ENCODE results near the gene TENM3. TPM values are rescaled to one million over a fixed set of nuclear protein-coding genes. Genes with fewer than 3 reads are reported as not detected.

TENM3 gene
- total RNA-seq, 1 donor from 2014 or later: 124 TPM

DNA sequence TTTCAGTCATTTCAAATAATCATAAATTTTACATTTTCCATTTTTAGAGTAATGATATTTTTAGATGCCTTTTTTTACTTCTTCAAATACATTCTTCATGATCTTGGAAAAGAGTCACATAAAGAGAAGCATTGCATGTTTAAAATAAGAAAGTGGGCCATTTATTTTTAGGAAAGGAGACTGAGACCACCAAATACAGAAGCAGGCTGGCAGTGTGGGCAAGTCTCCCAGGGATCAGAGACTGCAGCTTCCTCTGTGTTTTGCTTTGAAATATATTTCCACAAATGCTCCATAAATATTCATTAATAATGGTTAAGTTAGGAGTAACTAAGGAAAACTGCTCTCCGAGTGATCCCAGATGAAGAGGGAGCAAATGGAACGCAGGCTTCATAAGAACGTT, 397.3 kb downstream of the TENM3 start:
- Mint-ChIP-seq H3K9me3 (ENCODE audit: unreplicated experiment) (no peaks in the 10 kb centered on the region), H3K36me3 (ENCODE audit: unreplicated experiment) (peaks cover 6% of the 10 kb centered on the region), H3K4me1 (ENCODE audit: low read depth, unreplicated experiment) (peaks cover 7% of the 10 kb centered on the region), H3K27me3 (ENCODE audit: unreplicated experiment) (no peaks in the 10 kb centered on the region), H3K4me3 (ENCODE audit: unreplicated experiment) (no peak overlapping the region), H3K27ac (ENCODE audit: unreplicated experiment) (no peak overlapping the region)
- TF ChIP-seq, protein P1, sequence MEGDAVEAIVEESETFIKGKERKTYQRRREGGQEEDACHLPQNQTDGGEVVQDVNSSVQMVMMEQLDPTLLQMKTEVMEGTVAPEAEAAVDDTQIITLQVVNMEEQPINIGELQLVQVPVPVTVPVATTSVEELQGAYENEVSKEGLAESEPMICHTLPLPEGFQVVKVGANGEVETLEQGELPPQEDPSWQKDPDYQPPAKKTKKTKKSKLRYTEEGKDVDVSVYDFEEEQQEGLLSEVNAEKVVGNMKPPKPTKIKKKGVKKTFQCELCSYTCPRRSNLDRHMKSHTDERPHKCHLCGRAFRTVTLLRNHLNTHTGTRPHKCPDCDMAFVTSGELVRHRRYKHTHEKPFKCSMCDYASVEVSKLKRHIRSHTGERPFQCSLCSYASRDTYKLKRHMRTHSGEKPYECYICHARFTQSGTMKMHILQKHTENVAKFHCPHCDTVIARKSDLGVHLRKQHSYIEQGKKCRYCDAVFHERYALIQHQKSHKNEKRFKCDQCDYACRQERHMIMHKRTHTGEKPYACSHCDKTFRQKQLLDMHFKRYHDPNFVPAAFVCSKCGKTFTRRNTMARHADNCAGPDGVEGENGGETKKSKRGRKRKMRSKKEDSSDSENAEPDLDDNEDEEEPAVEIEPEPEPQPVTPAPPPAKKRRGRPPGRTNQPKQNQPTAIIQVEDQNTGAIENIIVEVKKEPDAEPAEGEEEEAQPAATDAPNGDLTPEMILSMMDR (IDR thresholded peaks at IDR 0.05; ENCODE audit: partially characterized antibody, unreplicated experiment): no peak
- DNase-seq: no peak

DNA sequence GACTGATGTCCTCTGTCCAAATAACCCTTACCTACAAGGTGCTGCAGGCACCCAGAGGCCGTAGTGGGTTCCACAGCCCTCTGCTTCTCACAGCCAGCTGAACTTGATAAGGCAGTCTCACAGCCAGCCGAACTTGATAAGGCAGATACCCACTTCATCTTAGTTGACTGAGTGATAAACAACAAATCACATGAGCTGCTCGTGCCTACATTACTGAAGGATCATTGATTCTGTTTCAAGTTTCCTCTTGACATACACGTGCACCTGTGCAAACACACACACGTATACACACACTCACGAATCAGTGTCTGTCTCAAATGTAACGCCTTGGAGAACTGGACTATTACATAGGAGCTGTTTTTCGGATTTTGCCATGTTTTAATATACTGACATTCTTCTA, 397.7 kb downstream of the TENM3 start:
- peaks cover 7% of the 10 kb centered on the region for H3K4me1 Mint-ChIP-seq (ENCODE audit: low read depth, unreplicated experiment)

DNA sequence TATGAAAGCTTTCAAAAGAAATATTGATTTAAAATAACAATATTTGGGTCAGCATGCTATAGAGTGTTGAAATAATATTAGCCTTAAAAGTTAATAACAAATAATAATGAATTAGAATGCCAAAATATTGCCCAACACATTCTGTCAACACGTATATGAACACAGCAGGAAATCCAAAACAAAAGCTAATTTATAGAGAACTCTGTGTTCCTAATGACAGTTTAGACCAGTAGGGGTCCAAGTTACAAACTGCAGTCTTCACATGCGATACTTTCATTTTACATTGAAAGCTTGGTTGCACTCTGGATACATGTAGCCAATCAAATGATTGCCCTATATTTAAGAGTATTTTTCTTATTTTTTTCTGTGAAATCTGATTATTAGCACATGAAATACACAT, 399.6 kb downstream of the TENM3 start:
- H3K27me3 Mint-ChIP-seq (ENCODE audit: unreplicated experiment): no peaks in the 10 kb centered on the region
- no peak overlapping the region for H3K27ac Mint-ChIP-seq (ENCODE audit: unreplicated experiment)
- DNase-seq: no peak
- H3K36me3 Mint-ChIP-seq (ENCODE audit: unreplicated experiment): peaks cover 14% of the 10 kb centered on the region
- TF ChIP-seq, protein P1 (IDR thresholded peaks at IDR 0.05; ENCODE audit: partially characterized antibody, unreplicated experiment): peak; percentile 23
- no peak overlapping the region for H3K4me3 Mint-ChIP-seq (ENCODE audit: unreplicated experiment)
- H3K9me3 Mint-ChIP-seq (ENCODE audit: unreplicated experiment): no peaks in the 10 kb centered on the region
- peaks cover 7% of the 10 kb centered on the region for H3K4me1 Mint-ChIP-seq (ENCODE audit: low read depth, unreplicated experiment)

More for the DNA sequence above, 397.7 kb downstream of the TENM3 start:
- peaks cover 10% of the 10 kb centered on the region for H3K36me3 Mint-ChIP-seq (ENCODE audit: unreplicated experiment)
- no peaks in the 10 kb centered on the region for H3K27me3 Mint-ChIP-seq (ENCODE audit: unreplicated experiment)
- TF ChIP-seq, protein P1 (IDR thresholded peaks at IDR 0.05; ENCODE audit: partially characterized antibody, unreplicated experiment): no peak
- H3K27ac Mint-ChIP-seq (ENCODE audit: unreplicated experiment): no peak overlapping the region
- no peak overlapping the region for H3K4me3 Mint-ChIP-seq (ENCODE audit: unreplicated experiment)
- no peaks in the 10 kb centered on the region for H3K9me3 Mint-ChIP-seq (ENCODE audit: unreplicated experiment)
- DNase-seq: no peak

GRCh38 chr4:182643801-182644682, 400.8 kb downstream of the TENM3 start:
- Mint-ChIP-seq H3K27ac (ENCODE audit: unreplicated experiment) (no peak overlapping the region), H3K9me3 (ENCODE audit: unreplicated experiment) (no peaks in the 10 kb centered on the region), H3K4me1 (ENCODE audit: low read depth, unreplicated experiment) (peaks cover 4% of the 10 kb centered on the region)

GRCh38 chr4:182644683-182645050, 401.5 kb downstream of the TENM3 start:
- no peak for DNase-seq
- Mint-ChIP-seq H3K36me3 (ENCODE audit: unreplicated experiment) (peaks cover 14% of the 10 kb centered on the region), H3K4me3 (ENCODE audit: unreplicated experiment) (no peak overlapping the region), H3K4me1 (ENCODE audit: low read depth, unreplicated experiment) (peaks cover 4% of the 10 kb centered on the region), H3K27me3 (ENCODE audit: unreplicated experiment) (no peaks in the 10 kb centered on the region), H3K27ac (ENCODE audit: unreplicated experiment) (no peak overlapping the region), H3K9me3 (ENCODE audit: unreplicated experiment) (no peaks in the 10 kb centered on the region)
- TF ChIP-seq, protein P1 (IDR thresholded peaks at IDR 0.05; ENCODE audit: partially characterized antibody, unreplicated experiment): no peak

More at GRCh38 chr4:182643801-182644682, 400.8 kb downstream of the TENM3 start:
- H3K4me3 Mint-ChIP-seq (ENCODE audit: unreplicated experiment): no peak overlapping the region
- TF ChIP-seq, protein P1 (IDR thresholded peaks at IDR 0.05; ENCODE audit: partially characterized antibody, unreplicated experiment): no peak
- H3K27me3 Mint-ChIP-seq (ENCODE audit: unreplicated experiment): no peaks in the 10 kb centered on the region
- H3K36me3 Mint-ChIP-seq (ENCODE audit: unreplicated experiment): peaks cover 14% of the 10 kb centered on the region
- no peak for DNase-seq

All from glutamatergic neuron (in vitro differentiated cells).